ENCODE results near the gene RTRAF. TPM values are rescaled to one million over a fixed set of nuclear protein-coding genes. Genes with fewer than 3 reads are reported as not detected.

Gene RTRAF
- polyA plus RNA-seq (2014; cell fraction: cytosol; rRNA removed): 73.3 and 108 TPM in 2 replicates
- polyA plus RNA-seq (2014; cell fraction: nucleus; rRNA removed): 57.2 and 81.1 TPM in 2 replicates

DNA sequence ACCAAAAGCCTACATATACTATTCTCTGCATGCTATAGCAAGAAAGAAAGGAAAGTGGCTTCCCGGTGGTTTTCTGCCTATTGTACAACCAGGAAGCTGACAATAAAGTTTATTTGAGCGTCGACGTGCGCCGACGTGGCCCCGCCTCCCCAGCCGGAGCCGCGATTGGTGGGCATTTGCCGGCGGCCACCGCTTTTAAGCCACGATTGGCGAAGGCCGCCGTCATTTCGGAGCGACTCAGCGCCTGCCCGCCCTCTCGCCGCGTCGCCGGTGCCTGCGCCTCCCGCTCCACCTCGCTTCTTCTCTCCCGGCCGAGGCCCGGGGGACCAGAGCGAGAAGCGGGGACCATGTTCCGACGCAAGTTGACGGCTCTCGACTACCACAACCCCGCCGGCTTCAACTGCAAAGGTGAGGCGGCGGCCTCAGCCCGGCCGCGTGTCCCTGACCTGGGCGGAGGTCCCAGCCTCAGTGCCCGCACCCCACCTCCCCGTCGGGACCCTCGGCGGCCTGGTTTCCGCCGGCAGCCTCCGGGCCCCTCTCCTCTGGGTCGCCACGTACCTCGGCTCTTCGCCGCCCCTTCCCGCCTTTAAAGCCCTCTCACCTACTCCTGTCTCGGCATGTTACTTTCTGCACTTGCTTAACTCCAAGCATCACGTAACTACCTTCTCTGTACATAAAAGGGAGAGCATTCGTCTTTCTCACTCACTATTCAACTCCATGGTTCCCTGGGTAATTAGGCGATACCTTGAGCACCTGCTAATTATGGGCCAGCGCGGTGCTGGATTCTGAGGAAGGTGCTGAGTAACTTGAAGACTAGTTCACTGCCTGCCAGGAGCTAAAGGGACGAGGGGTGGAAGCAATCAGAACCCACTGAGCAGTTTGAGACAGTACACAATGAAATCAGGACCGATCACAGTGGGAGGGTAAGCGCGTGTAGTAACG, at the start of gene RTRAF:
TSS of gene RTRAF (plus strand) at position 254 of the 942 bp plus-strand sequence. CDS start at position 348, 94 bp downstream.
- peak; percentile 85 for DNase-seq (ENCODE audit: low spot score)

DNA sequence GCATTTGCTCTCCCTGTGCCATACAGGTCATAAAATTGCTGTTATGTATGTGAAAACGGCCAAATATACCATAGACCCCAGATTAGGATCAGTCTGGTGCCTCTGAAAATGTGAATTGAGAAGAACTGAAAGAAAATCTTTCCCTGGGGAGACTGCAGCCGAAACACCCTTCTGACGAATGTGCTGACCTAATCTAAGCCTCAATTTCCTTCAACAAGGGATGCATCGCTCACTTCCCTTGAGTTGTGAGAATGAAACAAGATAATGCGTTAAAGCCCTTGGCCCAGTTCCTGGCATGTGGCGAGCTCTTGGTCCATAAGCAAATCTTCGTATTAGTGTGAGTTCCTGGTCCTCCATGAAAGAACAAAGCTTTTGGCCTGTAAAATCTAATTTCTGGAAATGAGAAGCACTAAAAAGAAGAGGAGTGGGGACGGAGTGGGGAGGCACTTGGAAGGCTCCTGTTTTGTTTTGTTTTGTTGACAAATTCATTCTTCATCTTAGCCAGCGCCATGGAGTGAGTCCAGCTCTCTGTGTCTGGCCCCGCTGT, 49.5 kb upstream of the RTRAF start:
- DNase-seq (ENCODE audit: low spot score): no peak

DNA sequence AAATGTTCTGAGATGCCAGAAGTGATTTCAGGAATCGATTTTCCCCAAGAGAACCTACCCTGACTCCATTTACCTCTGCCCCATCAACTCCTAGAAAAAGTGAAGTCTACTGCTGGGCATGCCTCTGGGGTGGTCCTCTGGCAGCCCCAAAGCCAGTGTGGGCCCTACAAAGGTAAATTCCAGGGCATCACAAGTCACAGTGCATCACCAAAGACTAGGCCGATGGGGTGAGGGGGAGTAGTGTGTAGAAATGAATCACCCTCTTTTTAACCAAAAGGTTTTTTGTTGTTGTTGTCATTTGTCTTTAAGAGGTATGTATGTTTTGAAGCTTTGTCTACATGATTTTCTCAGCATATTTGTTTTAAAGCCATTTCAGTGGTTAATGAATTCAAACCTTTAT, 46.4 kb upstream of the RTRAF start:
- no peak for DNase-seq (ENCODE audit: low spot score)

DNA sequence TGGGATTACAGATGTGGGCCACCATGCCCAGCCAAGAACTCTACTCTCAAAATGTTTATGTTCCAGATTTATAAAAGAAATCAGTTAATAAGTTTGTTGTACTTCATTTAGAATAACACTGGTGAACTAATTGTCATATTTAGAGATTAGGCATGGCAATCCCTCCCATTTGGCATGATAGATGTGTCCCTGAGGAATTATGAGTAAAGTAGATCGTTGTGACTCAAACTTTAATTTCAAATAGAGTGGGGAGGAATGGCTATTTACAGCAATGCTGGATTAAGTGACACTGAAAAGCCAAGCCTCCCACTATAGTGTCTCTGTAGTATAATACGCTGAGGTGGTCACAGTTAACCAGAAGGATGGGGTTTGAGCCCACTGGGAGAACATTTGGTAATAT, 39.3 kb upstream of the RTRAF start:
- DNase-seq (ENCODE audit: low spot score): no peak

DNA sequence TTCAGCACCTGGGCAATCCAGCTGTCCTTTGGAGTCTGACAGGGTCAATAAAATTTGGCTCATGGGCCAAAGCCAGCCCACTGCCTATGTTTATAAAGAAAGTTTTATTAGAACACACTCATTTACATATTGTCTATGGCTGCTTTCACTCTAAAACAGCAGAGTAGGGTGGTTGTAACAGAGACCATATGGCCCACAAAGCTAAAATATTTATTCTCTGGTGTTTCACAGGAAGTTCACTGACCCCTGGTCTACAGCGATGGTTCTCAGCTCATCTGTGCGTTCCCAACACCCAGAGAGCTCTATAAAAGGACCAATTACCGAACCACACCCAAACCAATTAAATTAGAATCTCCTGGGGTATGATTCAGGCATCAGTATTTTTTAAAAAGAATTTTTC, 37.7 kb upstream of the RTRAF start:
- no peak for DNase-seq (ENCODE audit: low spot score)

DNA sequence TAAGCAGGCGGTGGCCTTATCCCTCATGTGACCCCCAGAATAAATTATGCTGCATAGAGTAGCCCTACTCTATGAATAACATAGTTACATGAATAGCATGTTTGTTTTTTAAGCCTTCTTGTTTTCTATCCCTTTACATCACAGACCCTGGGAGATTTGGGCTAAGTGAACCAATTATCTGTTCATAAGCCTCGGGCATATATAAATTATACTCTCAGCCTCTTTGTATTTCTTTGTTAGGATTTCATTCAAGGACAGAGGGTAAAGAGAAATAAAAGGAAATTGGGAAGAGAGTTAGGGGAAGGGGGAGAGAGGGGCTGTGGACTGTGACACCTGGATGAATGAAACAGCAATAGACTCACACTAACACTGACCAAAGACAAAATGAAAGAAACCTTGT, 35.3 kb upstream of the RTRAF start:
- DNase-seq (ENCODE audit: low spot score): no peak

DNA sequence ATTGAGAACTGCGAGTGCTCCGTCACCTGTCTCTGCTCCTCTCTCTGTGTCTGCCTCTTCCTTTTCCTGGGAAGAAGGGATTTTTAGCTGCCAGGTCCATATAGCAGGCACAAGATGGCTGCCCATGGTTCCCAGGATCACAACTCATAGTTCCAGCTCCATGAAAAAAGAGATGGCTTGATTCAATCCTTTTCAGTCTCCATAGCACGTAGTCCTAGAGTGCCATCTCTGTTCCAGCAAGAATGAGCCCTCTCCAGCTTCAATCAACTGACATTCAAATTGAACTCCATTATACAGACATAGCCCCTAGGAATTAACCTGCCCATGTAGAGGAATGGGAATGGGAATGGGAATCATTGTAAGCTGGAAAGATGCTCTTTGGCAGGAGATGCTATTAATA, 34.7 kb upstream of the RTRAF start:
- DNase-seq (ENCODE audit: low spot score): no peak

DNA sequence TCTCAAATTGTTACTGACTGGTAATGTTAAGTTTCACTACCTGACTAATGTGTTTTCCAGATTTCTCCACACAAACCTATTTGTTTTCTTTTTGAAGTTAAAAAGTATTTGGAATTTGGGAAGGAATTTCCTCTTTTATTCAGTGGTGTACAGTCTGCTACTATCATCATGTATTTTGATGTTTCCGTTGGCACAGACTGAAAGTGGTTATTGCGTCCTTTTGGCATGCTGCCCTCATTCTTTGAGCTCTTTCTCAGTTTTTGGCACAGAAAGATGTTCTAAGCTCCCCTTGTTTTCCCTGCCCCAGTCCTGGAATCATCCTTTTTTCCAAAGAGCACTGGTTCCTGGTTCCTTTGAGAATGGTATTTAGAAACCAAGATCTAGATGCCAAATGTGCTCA, 31.4 kb upstream of the RTRAF start:
- DNase-seq (ENCODE audit: low spot score): no peak

DNA sequence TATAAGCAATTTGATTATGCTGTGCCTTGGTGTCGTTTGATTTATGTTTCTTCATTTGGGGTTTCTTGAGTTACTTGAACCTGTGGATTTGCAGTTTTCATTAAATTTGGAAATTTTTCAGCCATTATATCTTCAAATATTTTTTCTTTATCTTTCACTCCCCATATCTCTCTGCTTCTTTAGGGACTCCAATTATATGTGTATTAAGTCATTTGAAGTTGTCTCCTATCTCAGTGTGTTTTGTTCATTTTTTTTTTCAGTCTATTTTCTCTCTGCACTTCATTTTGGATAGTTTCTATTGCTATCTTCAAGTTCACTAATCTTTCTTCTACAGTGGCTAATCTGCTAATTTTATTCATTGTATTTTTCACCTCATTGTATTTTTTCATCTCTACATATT, 29.4 kb upstream of the RTRAF start:
- no peak for DNase-seq (ENCODE audit: low spot score)

DNA sequence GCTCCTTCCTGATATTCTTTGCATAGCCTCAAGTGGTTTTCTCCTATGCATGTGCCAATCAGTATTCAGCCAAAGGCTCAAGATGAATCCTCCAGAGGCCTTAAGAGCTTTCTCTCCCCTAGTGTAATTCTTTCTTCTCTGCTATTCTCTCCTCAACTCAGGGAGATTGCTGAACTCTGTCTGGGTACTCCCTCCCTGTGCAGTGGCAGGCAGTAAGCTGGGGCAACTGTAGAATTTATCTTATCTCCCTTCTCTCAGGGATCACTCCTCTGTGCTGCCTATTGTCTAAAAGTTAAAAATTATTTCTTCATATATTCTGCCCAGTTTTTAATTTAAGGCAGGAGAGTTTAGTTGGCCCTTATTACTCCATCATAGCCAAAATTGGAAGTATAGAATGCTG, 28.5 kb upstream of the RTRAF start:
- DNase-seq (ENCODE audit: low spot score): no peak

DNA sequence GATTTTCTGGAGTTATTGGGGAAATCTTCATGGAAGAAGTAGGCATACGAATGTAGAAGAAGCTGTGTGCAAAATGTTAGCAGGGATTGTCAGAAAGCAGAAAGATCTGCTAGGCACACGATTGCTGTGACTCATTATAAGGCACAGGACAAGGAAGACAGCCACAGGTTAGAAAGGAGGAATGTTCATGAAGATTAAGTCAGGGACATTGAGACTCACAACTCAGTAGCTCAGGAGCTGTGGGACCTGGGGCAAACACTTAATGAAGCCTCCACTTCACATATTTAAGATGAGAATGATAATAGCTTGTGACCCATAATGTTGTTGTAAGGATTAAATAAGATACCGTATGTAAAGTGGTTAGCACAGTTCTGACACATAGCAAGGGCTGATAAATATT, 26.6 kb upstream of the RTRAF start:
- no peak for DNase-seq (ENCODE audit: low spot score)

DNA sequence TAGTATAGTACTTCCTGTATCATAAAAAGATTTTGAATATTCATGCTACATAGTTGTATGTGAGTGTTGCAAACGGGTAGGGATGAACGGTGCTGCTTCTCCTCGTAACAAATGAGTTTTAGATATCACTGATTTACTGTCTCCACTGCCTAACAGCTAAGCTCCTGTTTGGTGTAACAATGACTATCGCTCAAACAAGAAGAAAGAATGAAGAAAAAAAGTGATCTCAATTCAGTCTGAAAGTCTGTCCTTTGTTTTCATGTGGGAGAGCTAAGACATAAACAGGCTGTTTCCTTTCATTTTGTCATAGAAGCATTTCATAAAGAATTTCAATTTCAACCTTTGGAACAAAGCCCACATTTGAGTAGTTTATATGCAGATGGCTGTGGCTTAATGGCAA, 26.1 kb upstream of the RTRAF start:
- no peak for DNase-seq (ENCODE audit: low spot score)

DNA sequence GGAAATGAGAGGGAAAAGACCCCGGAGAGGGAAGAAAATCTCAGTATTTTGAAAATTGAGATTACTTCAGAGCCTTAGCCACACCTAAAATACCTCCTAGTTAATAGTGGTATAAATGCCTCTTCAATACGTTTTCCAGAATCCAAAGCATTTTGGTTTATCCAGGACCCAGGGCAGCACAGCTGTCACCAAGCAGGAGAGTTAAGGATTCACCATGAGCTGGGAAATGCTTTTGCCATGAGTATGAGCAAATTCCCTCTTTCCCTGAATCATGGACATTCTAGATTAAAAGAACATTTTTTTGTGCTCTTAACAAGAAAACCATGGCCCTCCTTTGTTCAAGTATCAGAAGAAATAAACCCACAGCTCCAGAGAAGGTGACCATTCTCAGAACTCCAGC, 21.8 kb upstream of the RTRAF start:
- no peak for DNase-seq (ENCODE audit: low spot score)

DNA sequence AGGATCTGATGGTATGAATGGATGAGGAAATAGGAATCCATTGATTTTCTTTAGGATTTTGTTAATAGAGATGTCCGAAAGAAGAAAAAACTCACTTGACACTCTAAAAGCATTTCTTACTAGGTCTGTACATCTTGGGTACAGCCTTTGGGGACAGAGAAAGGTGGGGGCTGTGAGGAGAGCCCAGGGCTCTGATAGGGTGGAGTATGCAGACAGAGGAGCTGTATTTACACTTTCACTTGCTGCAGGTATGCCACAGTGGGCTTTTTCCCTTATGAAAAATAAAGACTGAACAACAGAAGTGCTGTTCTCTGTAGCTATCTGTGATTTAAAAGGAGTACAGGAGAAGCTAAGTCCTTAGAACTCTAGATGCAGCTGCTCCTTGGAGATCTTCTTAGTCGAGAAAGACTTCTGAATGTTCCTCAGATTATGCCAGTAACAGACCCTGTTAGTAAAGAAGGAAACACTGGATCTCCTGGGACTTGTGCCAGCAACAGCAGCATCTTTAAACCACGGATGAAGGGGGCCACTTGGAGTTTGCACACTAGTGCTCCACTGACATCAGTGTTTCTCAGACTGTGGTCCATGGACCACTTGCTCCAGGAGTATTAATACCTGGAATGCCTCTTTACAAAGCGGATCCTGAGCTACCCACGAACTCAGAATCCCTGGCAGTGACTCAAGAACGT, 19.4 kb upstream of the RTRAF start:
- no peak for DNase-seq (ENCODE audit: low spot score)

DNA sequence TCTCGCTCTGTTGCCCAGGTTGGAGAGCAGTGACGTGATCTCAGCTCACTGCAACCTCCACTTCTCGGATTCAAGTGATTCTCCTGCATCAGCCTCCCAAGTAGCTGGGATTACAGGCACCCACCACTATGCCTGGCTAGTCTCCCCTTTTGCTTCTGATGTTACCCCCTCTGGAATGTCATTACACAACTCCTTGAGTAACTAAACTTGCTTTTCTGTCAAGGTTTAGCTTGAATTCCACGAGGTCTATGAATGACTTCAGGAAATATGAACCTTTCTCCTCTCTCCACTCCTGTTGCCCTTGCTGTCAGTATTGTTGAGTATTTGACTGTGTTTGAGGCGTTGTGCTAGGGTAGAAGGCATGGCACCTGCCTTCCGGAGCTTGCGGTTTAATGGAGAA, 16.8 kb upstream of the RTRAF start:
- no peak for DNase-seq (ENCODE audit: low spot score)

DNA sequence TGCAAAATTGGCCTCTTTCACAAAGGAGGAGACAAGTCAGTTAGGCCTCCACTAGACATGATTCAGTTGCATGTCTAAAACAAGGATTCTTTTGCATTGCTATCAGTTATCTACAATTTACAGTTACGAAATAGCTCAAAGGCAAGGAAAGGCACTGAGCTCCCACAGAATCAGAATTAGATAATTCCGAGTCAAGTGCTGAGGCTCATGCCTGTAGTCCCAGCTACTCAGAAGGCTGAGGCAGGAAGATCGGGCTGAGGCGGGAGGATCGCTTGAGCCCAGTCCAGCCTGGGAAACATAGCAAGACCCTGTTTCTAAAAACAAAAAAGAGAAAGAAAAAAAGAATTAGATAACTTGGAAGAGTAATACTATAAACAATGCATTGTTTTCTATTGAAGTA, 12.3 kb upstream of the RTRAF start:
- no peak for DNase-seq (ENCODE audit: low spot score)

DNA sequence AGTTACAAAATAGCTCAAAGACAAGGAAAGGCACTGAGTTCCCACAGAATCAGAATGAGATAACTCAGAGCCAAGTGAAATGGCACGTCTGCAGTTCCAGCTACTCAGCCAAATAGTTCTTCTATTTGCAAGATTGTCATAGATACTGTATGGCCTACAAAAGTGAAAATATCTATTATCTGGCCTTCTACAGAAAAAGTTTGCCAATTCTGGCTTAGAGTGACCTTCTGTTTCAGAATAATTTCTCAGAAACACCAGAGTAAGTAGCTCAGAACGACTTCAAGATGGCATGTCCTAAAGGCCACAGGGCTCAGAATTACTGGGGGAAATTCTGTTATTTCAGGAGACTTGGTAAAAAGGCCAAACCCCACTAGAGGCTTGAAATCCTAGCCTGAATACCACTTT, 10.7 kb upstream of the RTRAF start:
- DNase-seq (ENCODE audit: low spot score): no peak

DNA sequence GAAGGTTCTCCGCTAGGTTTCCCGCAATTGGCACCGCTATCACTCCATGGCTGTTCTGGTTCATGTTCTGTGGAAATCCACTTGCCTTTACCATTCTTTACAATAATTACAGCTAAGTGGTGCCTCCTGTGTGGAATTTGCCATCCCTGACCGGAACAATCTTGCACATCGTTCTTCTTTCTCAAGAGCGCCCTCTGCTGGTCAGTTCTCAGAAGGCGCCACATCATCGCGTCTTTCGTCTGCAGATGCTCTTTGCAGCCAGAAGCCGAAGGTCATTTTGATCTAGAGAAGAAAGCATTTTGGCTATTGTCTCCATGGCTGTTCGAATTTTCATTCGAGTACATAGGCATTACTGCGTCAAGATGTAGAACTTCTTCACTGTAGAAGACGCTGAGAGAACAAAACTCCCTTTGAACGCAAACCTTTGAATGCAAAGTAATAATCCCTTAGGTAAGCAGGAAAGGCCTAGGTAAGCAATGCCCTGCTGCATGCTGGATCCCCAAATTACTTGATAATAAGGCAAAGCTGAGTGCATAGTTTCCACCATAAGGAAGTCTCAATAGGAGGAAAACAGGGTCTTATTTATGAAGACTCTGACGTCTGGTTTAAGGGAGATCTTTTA, 10.1 kb upstream of the RTRAF start:
- peak; percentile 74 for DNase-seq (ENCODE audit: low spot score)

DNA sequence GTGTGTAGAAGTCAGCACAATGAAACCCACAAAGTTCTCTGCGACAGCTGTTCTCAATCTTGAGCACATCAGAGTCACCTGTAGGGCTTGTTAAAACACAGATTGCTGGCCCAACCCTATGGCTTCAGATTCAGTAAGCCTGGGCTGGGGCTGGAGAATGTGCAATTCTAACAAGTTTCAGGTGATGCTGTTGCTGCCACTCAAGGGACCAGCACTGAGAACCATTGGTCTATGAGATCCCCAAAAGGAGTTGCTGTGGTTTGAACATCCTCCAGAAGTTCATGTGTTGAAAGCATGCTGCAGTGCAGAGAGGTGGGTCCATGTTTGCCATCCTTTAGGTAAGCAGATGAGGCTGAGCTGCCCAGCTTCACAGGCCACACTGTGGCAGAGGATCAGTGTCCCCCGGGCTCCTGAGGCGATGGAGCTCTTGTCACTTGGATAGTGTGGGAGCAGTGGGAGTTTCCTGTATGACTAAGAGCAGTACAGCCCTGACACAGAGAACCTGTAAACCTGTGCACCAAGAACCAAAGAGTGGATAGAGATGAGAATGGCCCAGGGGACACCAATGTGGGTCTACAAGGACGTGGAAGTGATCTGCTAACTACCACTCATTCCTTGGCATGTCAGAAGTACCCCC, 8.0 kb upstream of the RTRAF start:
- DNase-seq (ENCODE audit: low spot score): no peak

DNA sequence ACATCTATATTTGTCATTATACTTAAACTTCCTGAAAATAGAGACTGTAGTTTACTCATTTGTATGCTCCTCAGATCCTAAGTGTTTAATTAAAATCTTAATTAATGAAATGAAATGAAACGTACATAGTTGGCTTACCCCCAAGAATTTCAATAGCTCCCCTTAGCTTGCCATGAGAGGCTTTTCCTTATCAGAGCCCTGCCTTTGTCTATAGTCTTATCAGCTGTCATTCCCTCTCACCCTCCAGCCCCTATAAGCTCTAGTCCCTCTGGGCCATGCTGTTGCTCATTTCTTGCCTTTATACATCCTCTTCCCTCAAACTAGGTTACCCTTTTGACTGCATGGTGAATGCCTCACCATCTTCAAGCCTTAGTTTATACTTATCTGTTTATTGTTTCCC, 1.1 kb upstream of the RTRAF start:
- DNase-seq (ENCODE audit: low spot score): no peak

DNA sequence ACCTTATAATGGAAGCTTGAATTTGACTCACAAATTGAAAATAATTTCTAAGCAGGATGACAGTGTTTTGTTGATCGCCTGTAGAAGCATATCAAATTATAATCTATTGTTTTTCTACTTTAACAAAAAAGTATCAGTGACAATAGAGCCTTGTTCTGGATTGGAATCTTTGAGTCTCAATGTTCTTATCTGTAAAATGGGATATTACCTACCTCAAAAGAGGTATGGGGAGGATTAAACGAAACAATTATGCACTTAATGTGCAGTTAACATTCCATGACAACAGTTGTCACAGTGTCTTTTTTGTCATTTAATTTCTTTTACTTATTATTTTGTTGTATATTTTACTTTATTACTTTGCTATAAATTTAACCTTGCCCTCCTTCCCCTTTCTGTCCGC, 1.1 kb downstream of the RTRAF start:
- DNase-seq (ENCODE audit: low spot score): no peak
